Colonic mucosa (tissue), 4 donors: ENCODE data around the gene STPG4. TPM values are rescaled to one million over a fixed set of nuclear protein-coding genes. Genes with fewer than 3 reads are reported as not detected.

Experiments used
- DNase-seq: peaks from one replicate; pipeline ENCODE4 v3.0.0-alpha.2; 2020
- H3K27ac ChIP-seq: fragments of 200-600 bp; one replicate; pipeline ENCODE4 v1.8.0; 2021
- H3K27me3 ChIP-seq: fragments of 200-600 bp; one replicate; pipeline ENCODE4 v1.8.0; 2021
- H3K36me3 ChIP-seq: fragments of 200-600 bp; one replicate; pipeline ENCODE4 v1.8.0; 2021
- H3K4me1 ChIP-seq: fragments of 200-600 bp; one replicate; pipeline ENCODE4 v1.8.0; 2021; ENCODE audit warnings: mild to moderate bottlenecking
- H3K4me3 ChIP-seq: fragments of 200-600 bp; one replicate; pipeline ENCODE4 v1.8.0; 2021
- H3K9ac ChIP-seq, 2 donors: one replicate each; pipeline ENCODE4 v1.7.0; 2013; ENCODE audit warnings: control low read depth in 2 of 2, low read depth in 2 of 2, low read length in 2 of 2
- H3K9me3 ChIP-seq: fragments of 200-600 bp; one replicate; pipeline ENCODE4 v1.8.0; 2021
- intact Hi-C: fragments of 100-400 bp; cut with DNase I; formaldehyde crosslinking; loops from one replicate; pipeline ENCODE4 v1.14.1; 2022
- total RNA-seq, 2 donors: library from RNA; stranded (reverse); fragmentation: NEBNext Ultra II Directional in 1 of 2; extraction: Animal tissue kit (Norgen Biotek cat#: 25700) in 1 of 2; gene quantifications; one replicate each; pipeline ENCODE4 v1.2.1, GENCODE V29; 2021
- TF ChIP-seq, protein P1 (sequence below): fragments of 200-600 bp; IDR thresholded peaks from one replicate; pipeline ENCODE4 v1.8.0; 2022; ENCODE audit warnings: antibody characterized with exemption, mild to moderate bottlenecking
- donor health status: healthy.
- donor health status: DM: no; HTN: no; CAD: no.
- donor health status: DM: no; HTN: no; CAD: no.

The STPG4 gene
- total RNA-seq, 2 donors from 2014 or later: 0.21 to 0.47 TPM

DNA sequence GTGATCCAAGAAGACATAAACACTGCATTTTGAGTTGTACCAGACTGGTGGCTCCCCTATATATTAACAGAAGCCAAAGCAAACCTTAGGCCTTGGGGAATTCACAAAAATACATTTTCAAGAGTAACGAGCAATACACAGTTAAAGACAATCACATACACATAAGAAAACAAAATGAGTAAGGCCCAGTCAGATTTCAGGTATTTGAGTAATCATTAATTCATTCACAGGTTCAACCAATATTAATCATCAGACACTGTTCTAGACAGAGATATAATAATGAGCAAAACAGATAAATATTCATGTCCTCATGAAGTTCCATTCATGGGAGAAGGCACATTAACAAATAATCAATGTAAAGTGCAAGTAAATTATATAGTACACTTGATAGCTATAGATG lies 9.6 kb downstream of the STPG4 start:
- intact Hi-C loops: no loop called here
- Histone ChIP-seq H3K27me3 (no peaks in the 10 kb centered on the region), H3K9me3 (no peaks in the 10 kb centered on the region), H3K4me3 (no peak overlapping the region), H3K4me1 (no peaks in the 10 kb centered on the region), H3K27ac (no peak overlapping the region), H3K9ac (no peak overlapping the region), H3K36me3 (peaks cover 5% of the 10 kb centered on the region)
- TF ChIP-seq, protein P1, sequence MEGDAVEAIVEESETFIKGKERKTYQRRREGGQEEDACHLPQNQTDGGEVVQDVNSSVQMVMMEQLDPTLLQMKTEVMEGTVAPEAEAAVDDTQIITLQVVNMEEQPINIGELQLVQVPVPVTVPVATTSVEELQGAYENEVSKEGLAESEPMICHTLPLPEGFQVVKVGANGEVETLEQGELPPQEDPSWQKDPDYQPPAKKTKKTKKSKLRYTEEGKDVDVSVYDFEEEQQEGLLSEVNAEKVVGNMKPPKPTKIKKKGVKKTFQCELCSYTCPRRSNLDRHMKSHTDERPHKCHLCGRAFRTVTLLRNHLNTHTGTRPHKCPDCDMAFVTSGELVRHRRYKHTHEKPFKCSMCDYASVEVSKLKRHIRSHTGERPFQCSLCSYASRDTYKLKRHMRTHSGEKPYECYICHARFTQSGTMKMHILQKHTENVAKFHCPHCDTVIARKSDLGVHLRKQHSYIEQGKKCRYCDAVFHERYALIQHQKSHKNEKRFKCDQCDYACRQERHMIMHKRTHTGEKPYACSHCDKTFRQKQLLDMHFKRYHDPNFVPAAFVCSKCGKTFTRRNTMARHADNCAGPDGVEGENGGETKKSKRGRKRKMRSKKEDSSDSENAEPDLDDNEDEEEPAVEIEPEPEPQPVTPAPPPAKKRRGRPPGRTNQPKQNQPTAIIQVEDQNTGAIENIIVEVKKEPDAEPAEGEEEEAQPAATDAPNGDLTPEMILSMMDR: no peak
- no peak for DNase-seq

DNA sequence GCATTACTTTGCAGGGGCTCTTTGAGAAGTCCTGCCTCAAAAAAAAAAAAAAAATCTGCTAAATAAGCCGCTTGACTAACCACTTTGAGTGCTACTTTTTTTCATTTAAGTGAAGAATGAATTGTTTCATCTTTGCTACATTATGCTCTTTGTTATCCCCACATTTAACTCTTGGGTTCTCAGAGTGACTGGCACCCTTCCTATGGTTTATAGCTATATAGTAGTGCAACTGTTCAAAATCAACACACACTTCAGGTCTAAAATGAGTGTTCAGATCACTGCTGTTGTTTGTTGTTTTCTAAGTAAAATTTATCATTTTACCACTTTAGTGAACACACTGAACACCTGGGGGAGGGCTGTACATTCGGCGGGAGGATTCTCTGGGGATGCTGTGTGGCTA lies 13.6 kb downstream of the STPG4 start:
- H3K9ac ChIP-seq: no peak overlapping the region

DNA sequence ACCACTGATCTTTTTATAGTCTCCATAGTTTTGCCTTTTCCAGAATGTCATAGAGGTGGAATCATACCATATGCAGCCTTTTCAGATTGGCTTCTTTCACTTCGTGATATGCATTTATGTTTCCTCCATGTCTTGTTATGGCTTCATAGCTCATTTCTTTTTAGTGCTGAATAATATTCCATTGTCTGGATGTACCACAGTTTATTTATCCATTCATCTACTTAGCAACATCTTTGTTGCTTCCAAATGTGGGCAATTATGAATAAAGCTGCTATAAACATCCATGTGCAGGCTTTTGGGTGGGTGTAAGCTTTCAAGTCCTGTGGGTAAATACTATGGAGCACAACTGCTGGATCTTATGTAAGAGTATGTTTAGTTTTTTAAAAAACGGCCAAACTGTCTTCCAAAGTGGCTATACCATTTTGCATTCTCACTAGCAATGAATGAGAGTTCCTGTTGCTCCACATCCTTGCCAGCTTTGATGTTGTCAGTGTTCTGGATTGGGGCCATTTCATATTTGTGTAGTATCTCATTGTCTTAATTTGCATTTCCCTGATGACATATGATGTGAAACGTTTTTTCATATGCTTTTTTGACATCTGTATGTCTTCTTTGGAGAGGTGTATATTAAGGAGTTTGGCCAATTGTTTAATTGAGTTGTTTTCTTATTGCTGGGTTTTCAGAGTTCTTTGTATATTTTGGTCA lies 20.6 kb downstream of the STPG4 start:
- TF ChIP-seq, protein P1: no peak
- no peak overlapping the region for H3K9ac ChIP-seq
- H3K27me3 ChIP-seq: no peaks in the 10 kb centered on the region
- no peaks in the 10 kb centered on the region for H3K9me3 ChIP-seq
- H3K27ac ChIP-seq: no peak overlapping the region
- intact Hi-C loops: no loop called here
- DNase-seq: no peak
- H3K4me1 ChIP-seq: no peaks in the 10 kb centered on the region
- H3K36me3 ChIP-seq: no peaks in the 10 kb centered on the region
- no peak overlapping the region for H3K4me3 ChIP-seq

More for the DNA sequence above, 13.6 kb downstream of the STPG4 start:
- H3K36me3 ChIP-seq: no peaks in the 10 kb centered on the region
- H3K4me3 ChIP-seq: no peak overlapping the region
- DNase-seq: no peak
- no peaks in the 10 kb centered on the region for H3K9me3 ChIP-seq
- no peaks in the 10 kb centered on the region for H3K27me3 ChIP-seq
- TF ChIP-seq, protein P1: no peak
- intact Hi-C loops: no loop called here
- no peak overlapping the region for H3K27ac ChIP-seq
- no peaks in the 10 kb centered on the region for H3K4me1 ChIP-seq

DNA sequence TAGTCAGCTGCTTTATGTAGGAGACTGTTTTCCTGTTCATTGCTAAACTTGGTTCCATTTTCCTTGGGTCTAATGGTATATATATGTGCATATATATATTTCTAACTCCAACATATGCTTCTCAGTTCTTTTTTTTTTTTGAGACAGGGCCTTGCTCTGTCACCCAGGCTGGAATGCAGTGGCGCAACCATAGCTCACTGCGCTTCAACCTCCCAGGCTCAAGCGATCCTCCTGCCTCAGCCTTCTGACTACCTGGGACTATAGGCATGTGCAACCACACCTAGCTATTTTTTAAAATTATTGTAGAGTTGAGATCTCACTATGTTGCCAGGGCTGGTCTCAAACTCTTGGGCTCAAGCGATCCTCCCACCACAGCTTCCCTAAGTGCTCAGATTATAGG lies 22.1 kb downstream of the STPG4 start:
- Histone ChIP-seq H3K36me3 (no peaks in the 10 kb centered on the region), H3K9ac (no peak overlapping the region), H3K4me1 (no peaks in the 10 kb centered on the region), H3K4me3 (no peak overlapping the region), H3K27ac (no peak overlapping the region), H3K27me3 (no peaks in the 10 kb centered on the region), H3K9me3 (no peaks in the 10 kb centered on the region)
- TF ChIP-seq, protein P1: no peak
- intact Hi-C loops: no loop called here
- DNase-seq: no peak

DNA sequence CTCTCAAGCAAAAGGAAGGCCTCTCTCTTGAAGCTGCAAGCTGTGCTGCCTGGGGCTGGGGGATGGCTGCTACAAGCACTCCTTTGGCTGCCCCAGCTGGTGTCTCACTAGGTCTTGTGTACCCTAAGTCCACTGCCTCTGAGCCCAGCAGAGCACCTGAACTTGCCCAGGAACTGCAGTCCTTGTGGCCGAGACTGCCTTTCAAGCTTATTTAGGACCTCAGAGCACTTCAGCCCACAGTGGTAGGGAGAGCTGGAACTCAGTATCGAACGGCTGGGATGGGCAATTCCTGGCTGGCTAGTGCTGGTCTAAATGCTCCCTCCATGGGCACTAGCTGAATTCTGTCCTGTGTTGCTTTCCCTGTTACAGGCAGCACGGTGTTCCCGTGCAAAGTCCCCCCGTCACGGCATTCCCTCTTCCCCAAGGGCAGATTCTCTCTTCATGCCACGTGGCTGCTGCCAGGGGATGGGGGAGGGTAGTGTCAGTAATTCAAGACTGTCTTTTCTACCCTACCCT lies 25.9 kb downstream of the STPG4 start:
- no peak overlapping the region for H3K9ac ChIP-seq

More for the DNA sequence above, 25.9 kb downstream of the STPG4 start:
- no peaks in the 10 kb centered on the region for H3K4me1 ChIP-seq
- no peaks in the 10 kb centered on the region for H3K36me3 ChIP-seq
- TF ChIP-seq, protein P1: no peak
- no peak overlapping the region for H3K4me3 ChIP-seq
- no peak for DNase-seq
- H3K9me3 ChIP-seq: no peaks in the 10 kb centered on the region
- intact Hi-C loops: no loop called here
- H3K27ac ChIP-seq: no peak overlapping the region
- no peaks in the 10 kb centered on the region for H3K27me3 ChIP-seq
